GM19240 (cell line): ENCODE measurements around the gene SNRPD2.
A peak's percentile ranks its signal among the peaks of the same experiment; 100 is the strongest.

Source experiments
- DNase-seq: peaks from one replicate; pipeline ENCODE4 v3.0.0; 2011; ENCODE audit warnings: low spot score; ENCODE audit not compliant: insufficient read length

The SNRPD2 gene

GRCh38 chr19:45657520-45658167 is 34.1 kb downstream of the SNRPD2 start:
- DNase-seq: no peak

GRCh38 chr19:45655073-45655472 is 36.7 kb downstream of the SNRPD2 start:
- DNase-seq: no peak

DNA sequence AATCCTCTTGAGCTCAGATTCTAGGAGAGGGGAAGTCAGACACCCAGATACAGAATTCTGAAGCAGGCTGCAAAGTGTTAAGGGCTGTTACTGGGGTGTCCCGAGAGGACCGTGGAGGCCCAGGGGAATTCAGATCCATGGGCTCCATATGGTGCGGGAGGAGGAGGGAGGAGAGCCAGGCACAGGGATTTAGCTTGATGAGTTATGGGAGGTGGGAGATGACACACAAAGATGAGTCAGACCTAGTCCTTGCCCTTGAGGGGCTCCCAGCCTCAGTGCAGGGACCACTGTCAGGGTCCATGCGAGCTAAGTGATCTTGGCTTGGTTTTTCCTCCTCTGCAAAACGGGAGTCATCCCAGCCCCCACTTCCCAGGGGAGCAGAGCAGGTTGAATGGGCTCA is 38.1 kb downstream of the SNRPD2 start:
- no peak for DNase-seq

DNA sequence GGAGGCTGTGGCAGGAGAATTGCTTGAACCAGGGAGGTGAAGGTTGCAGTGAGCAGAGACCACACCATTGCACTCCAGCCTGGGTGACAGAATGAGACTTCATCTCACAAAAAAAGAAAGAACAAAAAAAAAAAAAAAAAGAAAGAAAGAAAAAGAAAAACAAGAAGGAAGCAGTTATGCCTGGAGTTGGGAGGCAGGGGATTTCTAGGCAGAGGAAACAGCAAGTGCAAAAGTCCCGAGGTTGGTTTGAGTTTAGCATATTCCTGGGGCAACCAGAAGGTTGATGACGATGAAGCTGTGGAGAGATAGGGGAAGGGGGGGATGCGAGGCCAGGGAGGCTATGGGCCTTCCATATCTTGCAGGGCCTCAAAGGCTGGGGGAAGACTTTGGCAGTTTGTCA is 41.0 kb downstream of the SNRPD2 start:
- DNase-seq: no peak

GRCh38 chr19:45646345-45646698 is 45.4 kb downstream of the SNRPD2 start:
- no peak for DNase-seq

- DNase-seq: peak; percentile 91
These were observed 46.0 kb downstream of the SNRPD2 start for GRCh38 chr19:45645631-45646344.

- DNase-seq: no peak
These were observed 46.6 kb downstream of the SNRPD2 start for GRCh38 chr19:45645068-45645630.

DNA sequence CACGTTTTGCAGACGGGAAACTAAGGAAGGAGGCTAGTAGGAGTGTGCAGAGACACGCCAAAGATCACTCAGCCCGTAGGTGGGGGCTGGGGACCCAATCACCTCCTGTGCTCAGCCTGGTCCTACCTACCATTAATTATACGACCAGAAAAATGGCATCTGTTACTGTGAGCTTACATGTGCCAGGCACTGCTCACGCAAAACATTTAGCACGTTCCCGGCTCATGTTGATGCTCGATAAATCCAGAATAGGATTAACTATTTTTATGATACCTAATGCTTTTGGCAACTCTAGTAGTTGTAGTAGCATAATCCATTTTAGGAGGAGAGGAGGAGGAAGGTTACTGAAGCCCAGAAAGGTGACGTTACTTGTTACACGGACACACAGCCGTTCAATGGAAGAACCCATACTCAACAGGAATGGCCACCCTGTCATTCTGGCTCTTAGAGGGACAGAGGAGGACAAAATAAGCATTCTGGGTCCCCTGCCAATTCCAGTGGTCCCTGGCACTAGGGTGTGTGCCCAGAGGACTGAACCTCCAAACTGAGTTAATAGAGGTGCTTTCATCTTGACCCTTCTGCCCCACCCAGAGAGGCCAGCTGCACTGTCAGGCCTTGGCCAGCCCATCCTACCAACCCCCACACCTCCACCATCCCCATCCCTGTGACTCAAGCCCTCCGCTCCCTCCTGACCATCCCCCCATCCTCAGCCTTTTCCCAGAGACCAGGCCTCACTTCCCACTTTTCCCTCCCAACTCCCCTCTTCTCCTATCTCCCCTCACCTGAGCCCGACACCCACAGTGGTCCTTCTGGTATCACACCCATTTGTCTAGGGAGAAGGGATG is 47.6 kb downstream of the SNRPD2 start:
- no peak for DNase-seq

GRCh38 chr19:45643024-45643926 is 48.5 kb downstream of the SNRPD2 start:
- peak; percentile 80 for DNase-seq

- peak; percentile 89 for DNase-seq
These were observed 50.3 kb downstream of the SNRPD2 start for GRCh38 chr19:45641274-45642105.

DNA sequence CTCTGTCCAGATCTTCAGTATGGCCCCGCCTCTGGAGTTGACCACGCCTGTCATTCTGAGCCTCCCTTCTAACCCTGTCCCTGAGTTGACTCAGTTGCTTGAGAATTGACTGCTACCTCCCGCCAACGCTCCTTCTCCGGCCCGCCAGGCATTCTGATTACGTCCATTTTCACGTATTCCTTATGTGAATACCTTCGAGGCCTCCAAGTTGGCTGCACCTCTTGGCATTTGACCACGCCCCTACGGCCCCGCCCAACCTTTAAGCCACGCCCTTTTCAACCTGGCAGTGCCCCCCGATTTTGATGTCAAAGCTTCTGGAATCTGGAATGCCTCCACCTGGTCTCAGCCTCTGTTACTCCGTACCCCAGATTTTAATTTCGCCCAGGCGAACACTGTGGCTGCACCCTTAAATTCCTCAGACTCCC is 50.9 kb downstream of the SNRPD2 start:
- DNase-seq: no peak

- no peak for DNase-seq
These were observed 52.6 kb downstream of the SNRPD2 start, which contains the start of gene EML2 for GRCh38 chr19:45638930-45639729. EML2 (minus strand) TSS chr19:45639397; CDS start chr19:45639376, 21 bp downstream.

- DNase-seq: no peak
These were observed 53.7 kb downstream of the SNRPD2 start for GRCh38 chr19:45637890-45638667.
